Liver (tissue), 9 donors: Measurements from ENCODE around the gene GRK3. TPM values are rescaled to one million over a fixed set of nuclear protein-coding genes. Genes with fewer than 3 reads are reported as not detected.
"Not testable (repeated sequence)": the region's sequence is repeated elsewhere in the genome, so short reads cannot be mapped to it uniquely, and the experiment has no call there.

ENCODE experiments used
- DNase-seq: peaks from one replicate; pipeline ENCODE4 v3.0.0-alpha.2; 2017; ENCODE audit warnings: low spot score
- H3K27ac ChIP-seq, 2 donors: one replicate each; pipeline ENCODE4 v1.7.0; 2013; ENCODE audit warnings: inconsistent platforms in 2 of 2, low read length in 2 of 2, control low read depth in 1 of 2, low read depth in 1 of 2, mild to moderate bottlenecking in 1 of 2
- H3K27me3 ChIP-seq, 4 donors: one replicate each; pipeline versions ENCODE4 v1.6.1 to v1.7.0; 2013; ENCODE audit warnings: low read length in 3 of 4, inconsistent platforms in 1 of 4, mild to moderate bottlenecking in 1 of 4, moderate library complexity in 1 of 4; ENCODE audit not compliant: control insufficient read depth in 4 of 4, insufficient read depth in 4 of 4
- H3K36me3 ChIP-seq, 4 donors: one replicate each; pipeline versions ENCODE4 v1.6.1 to v1.7.0; 2013; ENCODE audit warnings: low read length in 3 of 4, mild to moderate bottlenecking in 3 of 4, low read depth in 1 of 4, moderate library complexity in 1 of 4; ENCODE audit not compliant: control insufficient read depth in 4 of 4, insufficient read depth in 3 of 4
- H3K4me1 ChIP-seq, 4 donors: one replicate each; pipeline versions ENCODE4 v1.6.1 to v1.7.0; 2013; ENCODE audit warnings: low read length in 3 of 4, mild to moderate bottlenecking in 3 of 4, moderate library complexity in 1 of 4; ENCODE audit not compliant: control insufficient read depth in 4 of 4, insufficient read depth in 4 of 4
- H3K4me3 ChIP-seq, 3 donors: one replicate each; pipeline versions ENCODE4 v1.6.1 to v1.7.0; 2013; ENCODE audit warnings: low read length in 3 of 3, control low read depth in 1 of 3, low read depth in 1 of 3, mild to moderate bottlenecking in 1 of 3
- H3K9ac ChIP-seq, 2 donors: one replicate each; pipeline ENCODE4 v1.7.0; 2013; ENCODE audit warnings: low read length in 2 of 2, mild to moderate bottlenecking in 2 of 2, moderate library complexity in 2 of 2, control low read depth in 1 of 2, low read depth in 1 of 2
- H3K9me3 ChIP-seq, 4 donors: one replicate each; pipeline versions ENCODE4 v1.6.1 to v1.7.0; 2013; ENCODE audit warnings: low read length in 3 of 4; ENCODE audit not compliant: control insufficient read depth in 4 of 4
- ATF3 ChIP-seq: IDR thresholded peaks from 2 replicates; pipeline ENCODE4 v1.6.1; 2016; ENCODE audit warnings: antibody characterized with exemption
- EGR1 ChIP-seq, 2 donors: IDR thresholded peaks; 2 replicates each; pipeline ENCODE4 v1.6.1; 2016 to 2018; ENCODE audit warnings: antibody characterized with exemption in 2 of 2, low read depth in 2 of 2
- FOXA1 ChIP-seq: IDR thresholded peaks from 2 replicates; pipeline ENCODE4 v1.6.1; 2016; ENCODE audit warnings: antibody characterized with exemption
- FOXA2 ChIP-seq: IDR thresholded peaks from 2 replicates; pipeline ENCODE4 v1.6.1; 2016; ENCODE audit warnings: antibody characterized with exemption
- GABPA ChIP-seq, 2 donors: IDR thresholded peaks in 1 of 2; conservative IDR thresholded peaks in 1 of 2; 2 replicates each; pipeline ENCODE4 v1.6.1; 2016; ENCODE audit warnings: antibody characterized with exemption in 2 of 2, mild to moderate bottlenecking in 1 of 2, moderate library complexity in 1 of 2
- HNF4A ChIP-seq, 2 donors: conservative IDR thresholded peaks; 2 replicates each; pipeline ENCODE4 v1.6.1; 2016; ENCODE audit warnings: antibody characterized with exemption in 2 of 2, mild to moderate bottlenecking in 2 of 2
- HNF4G ChIP-seq: IDR thresholded peaks from 2 replicates; pipeline ENCODE4 v1.6.1; 2016; ENCODE audit warnings: antibody characterized with exemption
- JUND ChIP-seq, 2 donors: IDR thresholded peaks; 2 replicates each; pipeline ENCODE4 v1.6.1; 2016; ENCODE audit warnings: antibody characterized with exemption in 2 of 2
- MAX ChIP-seq: IDR thresholded peaks from 2 replicates; pipeline ENCODE4 v1.6.1; 2016; ENCODE audit warnings: antibody characterized with exemption
- NR2F2 ChIP-seq: IDR thresholded peaks from 2 replicates; pipeline ENCODE4 v1.6.1; 2016; ENCODE audit warnings: antibody characterized with exemption
- RAD21 ChIP-seq, 2 donors: IDR thresholded peaks; 2 replicates each; pipeline ENCODE4 v1.6.1; 2016; ENCODE audit warnings: antibody characterized with exemption in 2 of 2, mild to moderate bottlenecking in 2 of 2
- RXRA ChIP-seq, 2 donors: IDR thresholded peaks; 2 replicates each; pipeline ENCODE4 v1.6.1; 2017 to 2018; ENCODE audit warnings: antibody characterized with exemption in 2 of 2, mild to moderate bottlenecking in 1 of 2
- SP1 ChIP-seq: IDR thresholded peaks from 2 replicates; pipeline ENCODE4 v1.6.1; 2018; ENCODE audit warnings: antibody characterized with exemption, mild to moderate bottlenecking
- TAF1 ChIP-seq: conservative IDR thresholded peaks from 2 replicates; pipeline ENCODE4 v1.6.1; 2016; ENCODE audit warnings: antibody characterized with exemption, mild to moderate bottlenecking
- WGBS: extraction: QIAGEN DNeasy Blood & Tissue Kit; methylation state at CpG from one replicate; pipeline ENCODE4 v1.1.7; 2013; 5-methylcytosine and 5-hydroxymethylcytosine counted together
- polyA plus RNA-seq, 2 donors: library from polyadenylated mRNA; stranded (reverse) in 1 of 2; unstranded in 1 of 2; fragments of 200-250 nt in 1 of 2; fragments of >200 nt in 1 of 2; fragmentation: Nextera tagmentation in 1 of 2; extraction: Ambion mirVana in 1 of 2; gene quantifications; one replicate each; pipeline versions ENCODE4 v1.2.1 to v1.2.3, GENCODE V29; 2013 to 2015
- total RNA-seq, 2 donors: library from RNA; depleted of rRNA; stranded (reverse); fragments of >200 nt; gene quantifications; one replicate each; pipeline ENCODE4 v1.2.3, GENCODE V29; 2014
- TF ChIP-seq, protein P1 (sequence below): fragments of 150-350 bp; IDR thresholded peaks from 2 replicates; pipeline ENCODE4 v1.5.1; 2017; ENCODE audit warnings: improper control_type of control experiment, low read depth, low read length; ENCODE audit not compliant: missing input control
- TF ChIP-seq, protein P2 (sequence below): IDR thresholded peaks from 2 replicates; pipeline ENCODE4 v1.6.1; 2016; ENCODE audit warnings: antibody characterized with exemption, mild to moderate bottlenecking
- TF ChIP-seq, protein P3 (sequence below): IDR thresholded peaks from 2 replicates; pipeline ENCODE4 v1.6.1; 2016; ENCODE audit warnings: antibody characterized with exemption
- donor health status: healthy.
- donor health status: healthy.
- donor health status: healthy.
- donor health status: healthy.
- donor health status: healthy.

The GRK3 gene
- total and polyA plus RNA-seq, 4 donors = 0.79 to 6.5 (median 2.4) TPM

DNA sequence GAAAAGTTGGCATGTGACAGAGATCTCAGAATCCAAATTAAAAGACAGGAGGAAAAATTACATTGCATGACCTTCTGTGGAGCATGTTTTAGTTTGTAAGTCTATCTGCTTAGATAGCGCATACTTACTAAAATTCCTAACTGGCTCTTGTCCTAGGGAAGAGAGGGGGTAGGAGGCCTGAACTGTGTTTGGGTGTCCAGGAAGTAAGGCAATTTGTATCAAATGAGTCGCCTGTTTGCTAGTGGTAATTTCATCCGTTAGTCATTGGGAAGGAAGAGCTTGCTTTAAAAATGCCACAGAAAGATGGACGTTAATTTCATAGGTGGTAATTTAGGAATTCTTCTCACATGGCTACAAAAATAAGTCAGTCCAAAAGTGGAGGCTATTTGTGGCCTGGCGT is 18.5 kb downstream of the GRK3 start:
- Histone ChIP-seq H3K9ac (no peak overlapping the region), H3K4me3 (no peak overlapping the region)
- WGBS = 78% methylated on average over 5 of the region's 5 CpGs

DNA sequence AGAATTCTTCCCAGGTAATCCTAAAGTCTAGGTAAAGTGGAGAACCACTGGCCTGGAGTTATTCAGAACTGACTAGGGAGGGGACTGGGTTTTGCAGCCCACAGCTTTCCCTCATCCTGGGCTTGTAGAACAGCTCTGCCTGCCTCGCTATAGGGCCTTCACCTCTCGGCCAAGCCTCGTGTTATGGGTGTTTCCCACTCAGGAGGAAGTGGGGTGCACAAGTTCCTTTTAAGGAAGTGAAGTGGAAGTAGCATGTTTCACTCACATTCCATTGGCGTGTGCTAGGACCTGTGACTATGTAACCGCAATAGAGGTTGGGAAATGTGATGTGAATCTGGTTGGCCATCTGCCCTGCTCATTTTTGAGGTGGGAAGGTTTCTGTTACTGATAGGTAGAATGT is 20.5 kb downstream of the GRK3 start:
- H3K27me3 ChIP-seq, H3K27ac ChIP-seq, H3K36me3 ChIP-seq, H3K9me3 ChIP-seq, H3K4me3 ChIP-seq, H3K9ac ChIP-seq, DNase-seq, H3K4me1 ChIP-seq: not testable (repeated sequence)
- WGBS = 77% methylated on average over 5 of the region's 5 CpGs

More for the DNA sequence above, 18.5 kb downstream of the GRK3 start:
- TF ChIP-seq HNF4G (no peak), HNF4A (conservative IDR thresholded peaks at IDR 0.05) (no peak), EGR1 (IDR thresholded peaks at IDR 0.05; ENCODE audit: low read depth in 2 of 2) (no peak), RAD21 (IDR thresholded peaks at IDR 0.05) (no peak), ATF3 (no peak), GABPA (IDR thresholded peaks at IDR 0.05 in 1 of 2, conservative IDR thresholded peaks at IDR 0.05 in 1 of 2) (no peak), TAF1 (no peak), RXRA (IDR thresholded peaks at IDR 0.05) (no peak), FOXA1 (no peak), FOXA2 (no peak), NR2F2 (no peak), SP1 (no peak), JUND (IDR thresholded peaks at IDR 0.05) (no peak), MAX (no peak)
- TF ChIP-seq, protein P1, sequence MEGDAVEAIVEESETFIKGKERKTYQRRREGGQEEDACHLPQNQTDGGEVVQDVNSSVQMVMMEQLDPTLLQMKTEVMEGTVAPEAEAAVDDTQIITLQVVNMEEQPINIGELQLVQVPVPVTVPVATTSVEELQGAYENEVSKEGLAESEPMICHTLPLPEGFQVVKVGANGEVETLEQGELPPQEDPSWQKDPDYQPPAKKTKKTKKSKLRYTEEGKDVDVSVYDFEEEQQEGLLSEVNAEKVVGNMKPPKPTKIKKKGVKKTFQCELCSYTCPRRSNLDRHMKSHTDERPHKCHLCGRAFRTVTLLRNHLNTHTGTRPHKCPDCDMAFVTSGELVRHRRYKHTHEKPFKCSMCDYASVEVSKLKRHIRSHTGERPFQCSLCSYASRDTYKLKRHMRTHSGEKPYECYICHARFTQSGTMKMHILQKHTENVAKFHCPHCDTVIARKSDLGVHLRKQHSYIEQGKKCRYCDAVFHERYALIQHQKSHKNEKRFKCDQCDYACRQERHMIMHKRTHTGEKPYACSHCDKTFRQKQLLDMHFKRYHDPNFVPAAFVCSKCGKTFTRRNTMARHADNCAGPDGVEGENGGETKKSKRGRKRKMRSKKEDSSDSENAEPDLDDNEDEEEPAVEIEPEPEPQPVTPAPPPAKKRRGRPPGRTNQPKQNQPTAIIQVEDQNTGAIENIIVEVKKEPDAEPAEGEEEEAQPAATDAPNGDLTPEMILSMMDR = no peak
- TF ChIP-seq, protein P2, sequence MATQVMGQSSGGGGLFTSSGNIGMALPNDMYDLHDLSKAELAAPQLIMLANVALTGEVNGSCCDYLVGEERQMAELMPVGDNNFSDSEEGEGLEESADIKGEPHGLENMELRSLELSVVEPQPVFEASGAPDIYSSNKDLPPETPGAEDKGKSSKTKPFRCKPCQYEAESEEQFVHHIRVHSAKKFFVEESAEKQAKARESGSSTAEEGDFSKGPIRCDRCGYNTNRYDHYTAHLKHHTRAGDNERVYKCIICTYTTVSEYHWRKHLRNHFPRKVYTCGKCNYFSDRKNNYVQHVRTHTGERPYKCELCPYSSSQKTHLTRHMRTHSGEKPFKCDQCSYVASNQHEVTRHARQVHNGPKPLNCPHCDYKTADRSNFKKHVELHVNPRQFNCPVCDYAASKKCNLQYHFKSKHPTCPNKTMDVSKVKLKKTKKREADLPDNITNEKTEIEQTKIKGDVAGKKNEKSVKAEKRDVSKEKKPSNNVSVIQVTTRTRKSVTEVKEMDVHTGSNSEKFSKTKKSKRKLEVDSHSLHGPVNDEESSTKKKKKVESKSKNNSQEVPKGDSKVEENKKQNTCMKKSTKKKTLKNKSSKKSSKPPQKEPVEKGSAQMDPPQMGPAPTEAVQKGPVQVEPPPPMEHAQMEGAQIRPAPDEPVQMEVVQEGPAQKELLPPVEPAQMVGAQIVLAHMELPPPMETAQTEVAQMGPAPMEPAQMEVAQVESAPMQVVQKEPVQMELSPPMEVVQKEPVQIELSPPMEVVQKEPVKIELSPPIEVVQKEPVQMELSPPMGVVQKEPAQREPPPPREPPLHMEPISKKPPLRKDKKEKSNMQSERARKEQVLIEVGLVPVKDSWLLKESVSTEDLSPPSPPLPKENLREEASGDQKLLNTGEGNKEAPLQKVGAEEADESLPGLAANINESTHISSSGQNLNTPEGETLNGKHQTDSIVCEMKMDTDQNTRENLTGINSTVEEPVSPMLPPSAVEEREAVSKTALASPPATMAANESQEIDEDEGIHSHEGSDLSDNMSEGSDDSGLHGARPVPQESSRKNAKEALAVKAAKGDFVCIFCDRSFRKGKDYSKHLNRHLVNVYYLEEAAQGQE = no peak
- TF ChIP-seq, protein P3, sequence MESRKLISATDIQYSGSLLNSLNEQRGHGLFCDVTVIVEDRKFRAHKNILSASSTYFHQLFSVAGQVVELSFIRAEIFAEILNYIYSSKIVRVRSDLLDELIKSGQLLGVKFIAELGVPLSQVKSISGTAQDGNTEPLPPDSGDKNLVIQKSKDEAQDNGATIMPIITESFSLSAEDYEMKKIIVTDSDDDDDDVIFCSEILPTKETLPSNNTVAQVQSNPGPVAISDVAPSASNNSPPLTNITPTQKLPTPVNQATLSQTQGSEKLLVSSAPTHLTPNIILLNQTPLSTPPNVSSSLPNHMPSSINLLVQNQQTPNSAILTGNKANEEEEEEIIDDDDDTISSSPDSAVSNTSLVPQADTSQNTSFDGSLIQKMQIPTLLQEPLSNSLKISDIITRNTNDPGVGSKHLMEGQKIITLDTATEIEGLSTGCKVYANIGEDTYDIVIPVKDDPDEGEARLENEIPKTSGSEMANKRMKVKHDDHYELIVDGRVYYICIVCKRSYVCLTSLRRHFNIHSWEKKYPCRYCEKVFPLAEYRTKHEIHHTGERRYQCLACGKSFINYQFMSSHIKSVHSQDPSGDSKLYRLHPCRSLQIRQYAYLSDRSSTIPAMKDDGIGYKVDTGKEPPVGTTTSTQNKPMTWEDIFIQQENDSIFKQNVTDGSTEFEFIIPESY = no peak
- Histone ChIP-seq H3K36me3 (no peaks in the 10 kb centered on the region), H3K9me3 (no peaks in the 10 kb centered on the region), H3K27ac (no peak overlapping the region), H3K4me1 (no peaks in the 10 kb centered on the region), H3K27me3 (no peaks in the 10 kb centered on the region)
- DNase-seq = no peak

GRCh38 chr22:25589664-25590063 is 25.2 kb downstream of the GRK3 start:
- not testable (repeated sequence) for H3K4me3 ChIP-seq, DNase-seq, H3K27ac ChIP-seq, H3K27me3 ChIP-seq, H3K4me1 ChIP-seq, H3K36me3 ChIP-seq, H3K9me3 ChIP-seq, H3K9ac ChIP-seq
- 91% methylated on average over 4 of the region's 4 CpGs for WGBS

- H3K9me3 ChIP-seq, DNase-seq, H3K4me3 ChIP-seq, H3K27me3 ChIP-seq, H3K4me1 ChIP-seq, H3K36me3 ChIP-seq, H3K9ac ChIP-seq, H3K27ac ChIP-seq: not testable (repeated sequence)
- 90% methylated on average over 2 of the region's 2 CpGs for WGBS
Measured at GRCh38 chr22:25593323-25593722, 28.8 kb downstream of the GRK3 start.
